Testis (tissue), 3 donors: Measurements from ENCODE around the gene DEFB132. TPM values are rescaled to one million over a fixed set of nuclear protein-coding genes. Genes with fewer than 3 reads are reported as not detected.

ENCODE experiments used
- DNase-seq: peaks from one replicate; pipeline ENCODE4 v3.0.0-alpha.2; 2019
- H3K27ac ChIP-seq, 2 donors: fragments of 200-600 bp; sonication (generic); one replicate each; pipeline ENCODE4 v1.5.1; 2019
- H3K27me3 ChIP-seq: fragments of 200-600 bp; sonication (generic); one replicate; pipeline ENCODE4 v1.5.1; 2019
- H3K36me3 ChIP-seq: fragments of 200-600 bp; sonication (generic); one replicate; pipeline ENCODE4 v1.5.1; 2017; ENCODE audit warnings: low read depth; ENCODE audit errors: missing control alignments
- H3K4me1 ChIP-seq: fragments of 200-600 bp; sonication (generic); one replicate; pipeline ENCODE4 v1.5.1; 2019
- H3K4me3 ChIP-seq, 2 donors: fragments of 200-600 bp; sonication (generic); one replicate each; pipeline ENCODE4 v1.5.1; 2017 to 2019
- H3K9me3 ChIP-seq: fragments of 200-600 bp; sonication (generic); one replicate; pipeline ENCODE4 v1.5.1; 2017
- POLR2A ChIP-seq: fragments of 450-650 bp; IDR thresholded peaks from one replicate; pipeline ENCODE4 v1.6.1; 2017; ENCODE audit warnings: antibody characterized with exemption, mild to moderate bottlenecking, moderate library complexity
- WGBS, 2 donors: methylation state at CpG; one replicate each; pipeline ENCODE4 v1.1.5; 2018; 5-methylcytosine and 5-hydroxymethylcytosine counted together
- intact Hi-C: fragments of 100-400 bp; cut with DNase I; formaldehyde crosslinking; loops from one replicate; pipeline ENCODE4 v1.15.1; 2023; ENCODE audit warnings: low total_unique reads
- polyA plus RNA-seq: library from polyadenylated mRNA; stranded (reverse); fragments of 350-450 nt; fragmentation: Illumina TruSeq; extraction: RNeasy Lipid Tissue Mini Kit (QIAGEN cat#74804); gene quantifications from one replicate; pipeline ENCODE4 v1.2.3, GENCODE V29; 2014; ENCODE audit warnings: low read depth, low replicate concordance; ENCODE audit not compliant: insufficient read depth
- total RNA-seq, 2 donors: library from RNA; depleted of rRNA; stranded (reverse); fragments of >200 nt; gene quantifications; one replicate each; pipeline ENCODE4 v1.2.3, GENCODE V29; 2016
- TF ChIP-seq, protein P1 (sequence below), 3 experiments: fragments of 450-650 bp in 2 of 3; fragments of 200-600 bp in 1 of 3; sonication (generic) in 1 of 3; IDR thresholded peaks; one replicate each; pipeline ENCODE4 v1.5.1; 2016 to 2019; ENCODE audit warnings: antibody characterized with exemption in 3 of 3, mild to moderate bottlenecking in 2 of 3, moderate library complexity in 1 of 3

DEFB132 gene
- total and polyA plus RNA-seq, 3 donors from 2014 or later = not detected

DNA sequence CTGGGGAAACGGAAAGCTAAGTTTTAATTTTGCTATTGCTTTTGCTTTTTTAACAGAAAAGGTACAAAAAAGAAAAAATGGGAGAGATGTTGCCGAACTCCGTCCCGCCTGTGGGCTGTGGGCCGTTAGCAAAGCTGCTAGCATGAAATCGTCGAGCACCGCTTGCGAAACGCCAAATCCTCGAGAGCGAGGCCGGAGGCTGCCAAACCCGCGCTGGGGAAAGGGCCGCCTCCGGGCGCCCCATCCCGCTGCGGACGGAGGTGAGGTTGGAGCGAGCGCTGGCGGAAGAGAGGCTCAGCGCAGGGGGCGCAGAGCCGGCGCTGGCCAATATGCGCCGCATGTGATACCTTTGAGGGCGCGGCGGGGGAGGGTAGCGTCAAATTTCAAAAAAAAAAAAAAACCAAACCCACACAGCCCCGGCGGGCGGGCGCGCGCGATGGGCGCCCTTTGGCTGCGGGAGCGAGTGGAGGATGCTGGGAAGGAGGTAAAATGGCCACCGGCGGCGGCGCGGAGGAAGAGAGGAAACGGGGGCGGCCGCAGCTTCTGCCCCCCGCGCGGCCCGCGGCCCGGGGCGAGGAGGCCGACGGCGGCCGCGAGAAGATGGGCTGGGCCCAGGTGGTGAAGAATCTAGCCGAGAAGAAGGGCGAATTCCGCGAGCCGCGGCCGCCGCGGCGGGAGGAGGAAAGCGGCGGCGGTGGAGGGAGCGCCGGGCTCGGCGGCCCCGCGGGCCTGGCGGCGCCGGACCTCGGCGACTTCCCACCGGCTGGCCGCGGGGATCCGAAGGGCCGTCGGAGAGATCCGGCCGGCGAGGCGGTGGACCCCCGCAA is 39.8 kb downstream of the DEFB132 start, which contains the start of gene ZCCHC3:
ZCCHC3 (plus strand) TSS at position 473 of the 827 bp plus-strand sequence; CDS start at position 490, 17 bp downstream.
- TF ChIP-seq, protein P1, sequence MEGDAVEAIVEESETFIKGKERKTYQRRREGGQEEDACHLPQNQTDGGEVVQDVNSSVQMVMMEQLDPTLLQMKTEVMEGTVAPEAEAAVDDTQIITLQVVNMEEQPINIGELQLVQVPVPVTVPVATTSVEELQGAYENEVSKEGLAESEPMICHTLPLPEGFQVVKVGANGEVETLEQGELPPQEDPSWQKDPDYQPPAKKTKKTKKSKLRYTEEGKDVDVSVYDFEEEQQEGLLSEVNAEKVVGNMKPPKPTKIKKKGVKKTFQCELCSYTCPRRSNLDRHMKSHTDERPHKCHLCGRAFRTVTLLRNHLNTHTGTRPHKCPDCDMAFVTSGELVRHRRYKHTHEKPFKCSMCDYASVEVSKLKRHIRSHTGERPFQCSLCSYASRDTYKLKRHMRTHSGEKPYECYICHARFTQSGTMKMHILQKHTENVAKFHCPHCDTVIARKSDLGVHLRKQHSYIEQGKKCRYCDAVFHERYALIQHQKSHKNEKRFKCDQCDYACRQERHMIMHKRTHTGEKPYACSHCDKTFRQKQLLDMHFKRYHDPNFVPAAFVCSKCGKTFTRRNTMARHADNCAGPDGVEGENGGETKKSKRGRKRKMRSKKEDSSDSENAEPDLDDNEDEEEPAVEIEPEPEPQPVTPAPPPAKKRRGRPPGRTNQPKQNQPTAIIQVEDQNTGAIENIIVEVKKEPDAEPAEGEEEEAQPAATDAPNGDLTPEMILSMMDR (IDR thresholded peaks at IDR 0.05) = no peak
- no peak for TF ChIP-seq POLR2A
- H3K36me3 ChIP-seq = no peaks in the 10 kb centered on the region
- H3K27me3 ChIP-seq = no peaks in the 10 kb centered on the region
- no peaks in the 10 kb centered on the region for H3K9me3 ChIP-seq
- WGBS, 2 donors = 0 to 1% methylated on average over 57 to 99 of the region's 99 CpGs
- peak; percentile 87 for DNase-seq
- peak within 1 kb of the TSS; percentile 89 to 90 for H3K4me3 ChIP-seq
- intact Hi-C loops = no loop called here
- peaks cover 33% of the 10 kb centered on the region for H3K4me1 ChIP-seq
- peak within 1 kb of the TSS; percentile 98 to 100 for H3K27ac ChIP-seq

- intact Hi-C loops = no loop called here
- peak overlapping the region; percentile 98 to 100 for H3K27ac ChIP-seq
- H3K27me3 ChIP-seq = no peaks in the 10 kb centered on the region
- TF ChIP-seq, protein P1 (IDR thresholded peaks at IDR 0.05) = no peak
- no peak for TF ChIP-seq POLR2A
- peak overlapping the region; percentile 89 to 90 for H3K4me3 ChIP-seq
- no peaks in the 10 kb centered on the region for H3K36me3 ChIP-seq
- H3K9me3 ChIP-seq = no peaks in the 10 kb centered on the region
- H3K4me1 ChIP-seq = peaks cover 33% of the 10 kb centered on the region
- peak; percentile 60 for DNase-seq
- WGBS, 2 donors = 0% methylated on average over 9 to 75 of the region's 75 CpGs
These were observed 40.6 kb downstream of the DEFB132 start for GRCh38 chr20:297925-298775.

DNA sequence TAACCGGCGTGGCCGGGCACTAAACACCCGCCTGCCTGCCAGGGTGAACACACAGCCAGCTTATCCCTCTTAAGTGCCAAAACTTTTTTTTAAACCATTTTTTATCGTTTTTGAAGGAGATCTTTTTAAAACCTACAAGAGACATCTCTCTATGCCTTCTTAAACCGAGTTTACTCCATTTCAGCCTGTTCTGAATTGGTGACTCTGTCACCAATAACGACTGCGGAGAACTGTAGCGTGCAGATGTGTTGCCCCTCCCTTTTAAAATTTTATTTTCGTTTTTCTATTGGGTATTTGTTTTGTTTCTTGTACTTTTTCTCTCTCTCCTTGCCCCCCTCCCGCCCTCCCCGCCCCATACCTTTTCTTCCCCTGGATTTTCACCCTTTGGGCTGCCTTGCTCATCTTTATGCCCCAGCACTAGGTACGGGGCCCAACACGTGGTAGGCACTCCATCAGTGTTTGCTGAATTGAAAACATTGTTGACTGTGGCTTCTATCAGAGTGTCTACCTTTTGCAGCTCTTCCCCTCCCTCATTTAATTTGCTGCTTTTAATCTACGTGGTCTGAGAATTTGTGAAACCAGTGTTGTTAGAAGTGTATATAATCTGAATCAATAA is 41.4 kb downstream of the DEFB132 start:
- Histone ChIP-seq H3K27ac (peak overlapping the region; percentile 98 to 100), H3K4me1 (peaks cover 33% of the 10 kb centered on the region), H3K9me3 (no peaks in the 10 kb centered on the region), H3K4me3 (peak overlapping the region; percentile 89 to 90), H3K27me3 (no peaks in the 10 kb centered on the region), H3K36me3 (no peaks in the 10 kb centered on the region)
- DNase-seq = no peak
- 2 to 3% methylated on average over 15 of the region's 15 CpGs for WGBS, 2 donors
- no peak for TF ChIP-seq POLR2A
- TF ChIP-seq, protein P1 (IDR thresholded peaks at IDR 0.05) = no peak
- intact Hi-C loops = no loop called here

GRCh38 chr20:300345-300990 is 42.9 kb downstream of the DEFB132 start:
- peak overlapping the region; percentile 98 to 100 for H3K27ac ChIP-seq
- WGBS, 2 donors = 21 to 31% methylated on average over 10 of the region's 10 CpGs
- TF ChIP-seq, protein P1 (IDR thresholded peaks at IDR 0.05) = no peak
- no peak for TF ChIP-seq POLR2A

More at GRCh38 chr20:300345-300990, 42.9 kb downstream of the DEFB132 start:
- H3K27me3 ChIP-seq = no peaks in the 10 kb centered on the region
- no peaks in the 10 kb centered on the region for H3K36me3 ChIP-seq
- DNase-seq = no peak
- H3K4me3 ChIP-seq = no peak overlapping the region
- no peaks in the 10 kb centered on the region for H3K9me3 ChIP-seq
- intact Hi-C loops = no loop called here
- H3K4me1 ChIP-seq = peaks cover 33% of the 10 kb centered on the region
